ENCODE results near the gene MAML1. TPM values are rescaled to one million over a fixed set of nuclear protein-coding genes. Genes with fewer than 3 reads are reported as not detected.
"Not testable (repeated sequence)": the region's sequence is repeated elsewhere in the genome, so short reads cannot be mapped to it uniquely, and the experiment has no call there.

Gene MAML1
- total RNA-seq, 1 donor from 2014 or later, result 42.6 TPM

DNA sequence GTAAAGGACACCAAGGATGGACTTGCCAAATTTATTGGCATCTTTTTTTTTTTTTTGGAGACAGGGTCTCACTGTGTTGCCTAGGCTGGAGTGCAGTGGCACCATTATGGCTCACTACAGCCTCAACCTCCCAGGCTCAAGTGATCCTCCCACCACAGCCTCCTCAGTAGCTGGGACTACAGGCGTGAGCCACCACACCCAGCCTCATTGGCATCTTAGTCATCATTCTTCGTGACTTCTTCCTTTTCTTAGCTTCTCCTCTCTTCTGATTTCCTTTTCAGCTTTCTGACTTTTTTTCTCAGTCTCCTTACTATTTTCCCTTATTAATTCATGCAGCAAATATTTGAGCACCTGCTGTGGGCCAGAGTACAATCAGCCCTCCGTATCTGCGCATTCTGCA, 6.1 kb downstream of the MAML1 start:
- H3K36me3 Mint-ChIP-seq, result peaks cover 33% of the 10 kb centered on the region
- TF ChIP-seq, protein P1, sequence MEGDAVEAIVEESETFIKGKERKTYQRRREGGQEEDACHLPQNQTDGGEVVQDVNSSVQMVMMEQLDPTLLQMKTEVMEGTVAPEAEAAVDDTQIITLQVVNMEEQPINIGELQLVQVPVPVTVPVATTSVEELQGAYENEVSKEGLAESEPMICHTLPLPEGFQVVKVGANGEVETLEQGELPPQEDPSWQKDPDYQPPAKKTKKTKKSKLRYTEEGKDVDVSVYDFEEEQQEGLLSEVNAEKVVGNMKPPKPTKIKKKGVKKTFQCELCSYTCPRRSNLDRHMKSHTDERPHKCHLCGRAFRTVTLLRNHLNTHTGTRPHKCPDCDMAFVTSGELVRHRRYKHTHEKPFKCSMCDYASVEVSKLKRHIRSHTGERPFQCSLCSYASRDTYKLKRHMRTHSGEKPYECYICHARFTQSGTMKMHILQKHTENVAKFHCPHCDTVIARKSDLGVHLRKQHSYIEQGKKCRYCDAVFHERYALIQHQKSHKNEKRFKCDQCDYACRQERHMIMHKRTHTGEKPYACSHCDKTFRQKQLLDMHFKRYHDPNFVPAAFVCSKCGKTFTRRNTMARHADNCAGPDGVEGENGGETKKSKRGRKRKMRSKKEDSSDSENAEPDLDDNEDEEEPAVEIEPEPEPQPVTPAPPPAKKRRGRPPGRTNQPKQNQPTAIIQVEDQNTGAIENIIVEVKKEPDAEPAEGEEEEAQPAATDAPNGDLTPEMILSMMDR (conservative IDR thresholded peaks at IDR 0.05), result no peak
- DNase-seq (ENCODE audit: extremely low spot score, unreplicated experiment), result no peak
- no peaks in the 10 kb centered on the region for H3K9me3 Mint-ChIP-seq
- H3K27me3 Mint-ChIP-seq, result no peaks in the 10 kb centered on the region
- peaks cover 20% of the 10 kb centered on the region for H3K4me1 Mint-ChIP-seq (ENCODE audit: unreplicated experiment)
- H3K27ac Mint-ChIP-seq, result peak overlapping the region; percentile 39
- no peak overlapping the region for H3K4me3 Mint-ChIP-seq

DNA sequence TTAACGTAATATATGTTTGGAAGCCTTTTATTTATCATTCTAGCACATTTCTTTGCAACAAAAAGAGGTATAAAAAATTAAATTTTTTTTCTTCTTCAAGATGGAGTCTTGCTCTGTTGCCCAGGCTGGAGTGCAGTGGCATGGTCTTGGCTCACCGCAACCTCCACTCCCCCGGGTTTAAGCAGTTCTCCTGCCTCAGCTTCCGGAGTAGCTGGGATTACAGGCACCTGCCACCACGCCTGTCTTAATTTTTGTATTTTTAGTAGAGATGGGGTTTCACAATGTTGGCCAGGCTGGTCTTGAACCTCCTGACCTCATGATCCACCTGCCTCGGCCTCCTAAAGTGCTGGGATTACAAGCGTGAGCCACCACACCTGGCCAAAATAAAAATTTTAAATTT, 11.5 kb downstream of the MAML1 start:
- H3K9me3 Mint-ChIP-seq; H3K4me3 Mint-ChIP-seq; DNase-seq (ENCODE audit: extremely low spot score, unreplicated experiment); H3K27me3 Mint-ChIP-seq; H3K27ac Mint-ChIP-seq; H3K4me1 Mint-ChIP-seq (ENCODE audit: unreplicated experiment): not testable (repeated sequence)
- peaks cover 26% of the 10 kb centered on the region for H3K36me3 Mint-ChIP-seq

DNA sequence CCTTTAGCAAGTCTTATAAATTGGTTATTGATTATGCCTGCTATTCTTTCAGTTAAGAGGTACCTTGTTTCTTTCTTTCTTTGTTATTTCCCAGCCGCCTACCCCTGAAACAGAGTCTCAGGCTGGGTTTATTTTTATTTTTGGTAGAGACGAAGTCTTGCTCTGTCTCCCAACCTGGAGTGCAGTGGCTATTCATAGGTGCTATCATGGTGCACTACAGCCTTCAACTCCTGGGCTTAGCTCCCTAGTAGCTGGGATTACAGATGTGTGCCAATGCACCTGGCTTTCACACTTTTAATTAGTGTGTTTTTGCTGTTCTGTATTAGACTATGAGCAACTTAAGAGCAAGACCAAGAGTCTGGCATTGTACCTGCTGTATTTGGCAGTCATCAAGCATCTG, 14.2 kb downstream of the MAML1 start:
- H3K27me3 Mint-ChIP-seq, result no peaks in the 10 kb centered on the region
- H3K36me3 Mint-ChIP-seq, result peaks cover 19% of the 10 kb centered on the region
- no peak for DNase-seq (ENCODE audit: extremely low spot score, unreplicated experiment)
- H3K4me3 Mint-ChIP-seq, result no peak overlapping the region
- TF ChIP-seq, protein P1 (conservative IDR thresholded peaks at IDR 0.05), result no peak
- no peak overlapping the region for H3K27ac Mint-ChIP-seq
- peaks cover 6% of the 10 kb centered on the region for H3K9me3 Mint-ChIP-seq
- peaks cover 4% of the 10 kb centered on the region for H3K4me1 Mint-ChIP-seq (ENCODE audit: unreplicated experiment)

DNA sequence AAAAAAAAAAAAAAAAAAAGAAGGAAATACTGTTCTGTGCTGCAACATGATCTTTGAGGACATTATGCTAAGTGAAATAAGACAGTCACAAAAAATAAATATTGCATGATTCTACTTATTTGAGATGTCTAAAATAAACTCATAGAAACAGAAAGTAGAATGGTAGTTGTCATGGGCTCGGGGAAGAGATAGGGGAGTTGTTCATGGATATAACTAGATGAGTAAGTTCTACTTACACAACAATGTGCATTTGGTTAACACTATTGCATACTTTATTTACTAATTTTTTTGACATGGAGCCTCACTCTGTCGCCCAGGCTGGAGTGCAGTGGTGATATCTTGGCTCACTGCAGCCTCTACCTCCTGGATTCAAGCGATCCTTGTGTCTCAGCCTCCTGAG, 15.2 kb downstream of the MAML1 start:
- no peak overlapping the region for H3K4me3 Mint-ChIP-seq
- TF ChIP-seq, protein P1 (conservative IDR thresholded peaks at IDR 0.05), result no peak
- no peak for DNase-seq (ENCODE audit: extremely low spot score, unreplicated experiment)
- peaks cover 4% of the 10 kb centered on the region for H3K4me1 Mint-ChIP-seq (ENCODE audit: unreplicated experiment)
- peaks cover 19% of the 10 kb centered on the region for H3K36me3 Mint-ChIP-seq
- no peaks in the 10 kb centered on the region for H3K27me3 Mint-ChIP-seq
- H3K27ac Mint-ChIP-seq, result no peak overlapping the region
- H3K9me3 Mint-ChIP-seq, result peaks cover 6% of the 10 kb centered on the region

- Mint-ChIP-seq H3K27me3 (no peaks in the 10 kb centered on the region), H3K36me3 (peaks cover 29% of the 10 kb centered on the region), H3K9me3 (peaks cover 10% of the 10 kb centered on the region), H3K4me1 (ENCODE audit: unreplicated experiment) (peaks cover 21% of the 10 kb centered on the region), H3K4me3 (no peak overlapping the region), H3K27ac (no peak overlapping the region)
- no peak for DNase-seq (ENCODE audit: extremely low spot score, unreplicated experiment)
- TF ChIP-seq, protein P1 (conservative IDR thresholded peaks at IDR 0.05), result no peak
Measured at GRCh38 chr5:179749857-179750508, 17.4 kb downstream of the MAML1 start.

- H3K4me1 Mint-ChIP-seq (ENCODE audit: unreplicated experiment), result peaks cover 29% of the 10 kb centered on the region
- peaks cover 4% of the 10 kb centered on the region for H3K9me3 Mint-ChIP-seq
- no peak overlapping the region for H3K4me3 Mint-ChIP-seq
- H3K27me3 Mint-ChIP-seq, result no peaks in the 10 kb centered on the region
- peaks cover 25% of the 10 kb centered on the region for H3K36me3 Mint-ChIP-seq
- TF ChIP-seq, protein P1 (conservative IDR thresholded peaks at IDR 0.05), result no peak
- H3K27ac Mint-ChIP-seq, result peak overlapping the region; percentile 74
- DNase-seq (ENCODE audit: extremely low spot score, unreplicated experiment), result no peak
Measured at GRCh38 chr5:179753971-179754370, 21.3 kb downstream of the MAML1 start.

Data from type B pancreatic cell (in vitro differentiated cells).